ENCODE results near the gene FBXL13.
"Not testable (repeated sequence)": the region's sequence is repeated elsewhere in the genome, so short reads cannot be mapped to it uniquely, and the experiment has no call there.

Gene FBXL13

DNA sequence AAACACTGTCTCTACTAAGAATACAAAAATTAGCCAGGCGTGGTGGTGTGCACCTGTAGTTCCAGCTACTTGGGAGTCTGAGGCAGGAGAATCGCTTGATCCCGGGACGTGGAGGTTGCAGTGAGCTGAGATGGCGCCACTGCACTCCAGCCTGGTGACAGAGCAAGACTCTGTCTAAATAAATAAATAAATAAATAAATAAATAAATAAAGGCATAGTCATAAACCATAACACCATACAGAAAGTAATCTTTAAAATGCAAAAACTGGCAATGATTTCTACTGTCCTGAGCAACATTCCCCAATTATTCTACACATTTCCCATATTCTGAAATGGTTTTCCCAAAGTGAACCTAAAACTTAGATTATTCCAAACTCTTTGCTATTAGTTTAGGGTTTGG lies 79.0 kb downstream of the FBXL13 start:
- not testable (repeated sequence) for H3K4me1 ChIP-seq (ENCODE audit: control insufficient read depth, insufficient read depth, low read length); H3K27ac ChIP-seq (ENCODE audit: low read length); H3K36me3 ChIP-seq (ENCODE audit: control insufficient read depth in 2 of 2, insufficient read depth in 2 of 2, low read length in 2 of 2)

DNA sequence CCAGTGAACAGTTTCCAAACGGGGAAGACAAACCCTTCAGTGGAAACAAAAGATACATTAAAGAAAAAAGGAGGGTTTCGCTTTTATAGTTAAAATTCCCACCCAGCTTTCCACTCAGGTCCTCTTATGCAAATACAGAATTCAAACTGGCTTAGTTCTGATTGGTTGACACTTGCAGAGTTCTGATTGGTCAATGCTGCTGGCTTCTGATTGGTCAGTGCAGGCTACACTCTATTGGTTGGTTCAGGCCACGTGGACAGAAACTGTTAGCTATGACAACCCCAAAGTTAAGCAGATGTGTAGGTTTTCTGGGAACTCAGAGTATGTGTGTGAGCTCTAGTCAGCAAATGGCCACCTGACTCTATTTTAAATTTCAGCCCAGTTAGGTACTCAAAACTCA lies 80.0 kb downstream of the FBXL13 start:
- Histone ChIP-seq H3K27me3 (ENCODE audit: control insufficient read depth in 1 of 2, insufficient read depth in 2 of 2, low read length in 2 of 2) (no peaks in the 10 kb centered on the region), H3K4me1 (ENCODE audit: control insufficient read depth, insufficient read depth, low read length) (no peaks in the 10 kb centered on the region), H3K9me3 (ENCODE audit: control insufficient read depth in 2 of 2, low read length in 2 of 2) (no peaks in the 10 kb centered on the region), H3K4me3 (ENCODE audit: low read length in 2 of 2) (no peak overlapping the region), H3K36me3 (ENCODE audit: control insufficient read depth in 2 of 2, insufficient read depth in 2 of 2, low read length in 2 of 2) (no peaks in the 10 kb centered on the region), H3K27ac (ENCODE audit: low read length) (no peak overlapping the region), H3K9ac (ENCODE audit: low read length in 2 of 2) (no peak overlapping the region)

More for the DNA sequence above, 79.0 kb downstream of the FBXL13 start:
- H3K9ac ChIP-seq (ENCODE audit: low read length in 2 of 2); H3K27me3 ChIP-seq (ENCODE audit: control insufficient read depth in 1 of 2, insufficient read depth in 2 of 2, low read length in 2 of 2); H3K4me3 ChIP-seq (ENCODE audit: low read length in 2 of 2); H3K9me3 ChIP-seq (ENCODE audit: control insufficient read depth in 2 of 2, low read length in 2 of 2): not testable (repeated sequence)

GRCh38 chr7:102993718-102994029 lies 80.9 kb downstream of the FBXL13 start:
- Histone ChIP-seq H3K27me3 (ENCODE audit: control insufficient read depth in 1 of 2, insufficient read depth in 2 of 2, low read length in 2 of 2) (no peaks in the 10 kb centered on the region), H3K27ac (ENCODE audit: low read length) (no peak overlapping the region), H3K9ac (ENCODE audit: low read length in 2 of 2) (no peak overlapping the region), H3K4me1 (ENCODE audit: control insufficient read depth, insufficient read depth, low read length) (no peaks in the 10 kb centered on the region), H3K9me3 (ENCODE audit: control insufficient read depth in 2 of 2, low read length in 2 of 2) (no peaks in the 10 kb centered on the region), H3K36me3 (ENCODE audit: control insufficient read depth in 2 of 2, insufficient read depth in 2 of 2, low read length in 2 of 2) (no peaks in the 10 kb centered on the region), H3K4me3 (ENCODE audit: low read length in 2 of 2) (no peak overlapping the region)

- no peak overlapping the region for H3K4me3 ChIP-seq (ENCODE audit: low read length in 2 of 2)
- H3K9ac ChIP-seq (ENCODE audit: low read length in 2 of 2), result no peak overlapping the region
- H3K36me3 ChIP-seq (ENCODE audit: control insufficient read depth in 2 of 2, insufficient read depth in 2 of 2, low read length in 2 of 2), result no peaks in the 10 kb centered on the region
- H3K4me1 ChIP-seq (ENCODE audit: control insufficient read depth, insufficient read depth, low read length), result no peaks in the 10 kb centered on the region
- no peaks in the 10 kb centered on the region for H3K27me3 ChIP-seq (ENCODE audit: control insufficient read depth in 1 of 2, insufficient read depth in 2 of 2, low read length in 2 of 2)
- no peak overlapping the region for H3K27ac ChIP-seq (ENCODE audit: low read length)
- no peaks in the 10 kb centered on the region for H3K9me3 ChIP-seq (ENCODE audit: control insufficient read depth in 2 of 2, low read length in 2 of 2)
Measured at GRCh38 chr7:102992938-102993717, 81.5 kb downstream of the FBXL13 start.

DNA sequence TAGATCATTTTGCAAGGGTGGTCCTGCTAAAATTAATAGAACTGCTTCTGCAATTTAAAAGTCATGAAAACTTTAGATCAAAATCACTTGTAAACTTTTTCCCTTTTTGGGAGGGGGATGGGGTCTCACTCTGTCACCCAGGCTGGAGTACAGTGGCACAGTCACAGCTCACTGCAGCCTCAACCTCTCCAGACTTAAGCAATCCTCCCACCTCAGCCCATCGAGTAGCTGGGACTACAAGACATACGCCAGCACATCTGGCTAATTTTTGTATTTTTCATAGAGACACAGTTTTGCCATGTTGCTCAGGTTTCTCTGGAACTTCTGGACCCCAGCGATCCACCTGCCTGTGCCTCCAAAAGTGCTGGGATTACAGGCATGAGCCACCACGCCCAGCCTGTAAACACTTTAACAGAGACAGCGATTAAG lies 82.1 kb downstream of the FBXL13 start:
- Histone ChIP-seq H3K36me3 (ENCODE audit: control insufficient read depth in 2 of 2, insufficient read depth in 2 of 2, low read length in 2 of 2) (no peaks in the 10 kb centered on the region), H3K9ac (ENCODE audit: low read length in 2 of 2) (no peak overlapping the region), H3K4me3 (ENCODE audit: low read length in 2 of 2) (no peak overlapping the region), H3K4me1 (ENCODE audit: control insufficient read depth, insufficient read depth, low read length) (no peaks in the 10 kb centered on the region), H3K27ac (ENCODE audit: low read length) (no peak overlapping the region), H3K9me3 (ENCODE audit: control insufficient read depth in 2 of 2, low read length in 2 of 2) (no peaks in the 10 kb centered on the region), H3K27me3 (ENCODE audit: control insufficient read depth in 1 of 2, insufficient read depth in 2 of 2, low read length in 2 of 2) (no peaks in the 10 kb centered on the region)

DNA sequence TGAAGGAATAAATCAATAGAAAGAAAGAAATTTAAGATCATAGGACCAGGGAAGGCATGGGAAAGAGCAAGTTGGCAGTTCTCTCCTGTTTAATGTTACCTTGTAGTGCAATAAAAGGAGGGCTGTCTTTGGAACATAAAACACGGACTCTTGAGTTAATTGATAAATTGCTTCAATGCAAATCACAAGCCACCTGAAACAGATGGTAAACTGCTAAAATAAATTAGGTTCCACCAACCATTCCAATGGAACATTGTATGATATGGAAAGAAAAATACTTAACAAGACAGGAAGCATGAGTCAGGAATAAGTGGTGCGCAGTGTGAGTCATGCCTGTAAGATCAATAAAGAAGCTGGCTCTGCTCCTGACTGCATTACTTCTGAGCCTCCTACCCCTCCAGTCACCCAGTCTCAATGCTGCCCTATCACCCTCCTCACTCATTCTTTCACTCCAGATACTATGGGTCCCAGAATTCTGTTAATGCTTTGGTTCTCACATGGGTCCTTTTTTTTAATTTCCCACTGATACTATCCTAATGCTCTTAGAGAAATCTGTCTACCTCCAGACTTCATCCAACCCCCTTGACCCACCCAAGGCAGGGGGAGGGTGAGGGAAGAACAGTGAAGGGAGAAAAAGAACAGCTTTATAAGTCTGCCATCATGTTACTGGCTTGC lies 82.9 kb downstream of the FBXL13 start:
- Histone ChIP-seq H3K9ac (ENCODE audit: low read length in 2 of 2) (no peak overlapping the region), H3K36me3 (ENCODE audit: control insufficient read depth in 2 of 2, insufficient read depth in 2 of 2, low read length in 2 of 2) (no peaks in the 10 kb centered on the region), H3K4me3 (ENCODE audit: low read length in 2 of 2) (no peak overlapping the region), H3K9me3 (ENCODE audit: control insufficient read depth in 2 of 2, low read length in 2 of 2) (no peaks in the 10 kb centered on the region), H3K27ac (ENCODE audit: low read length) (no peak overlapping the region), H3K27me3 (ENCODE audit: control insufficient read depth in 1 of 2, insufficient read depth in 2 of 2, low read length in 2 of 2) (no peaks in the 10 kb centered on the region), H3K4me1 (ENCODE audit: control insufficient read depth, insufficient read depth, low read length) (no peaks in the 10 kb centered on the region)

GRCh38 chr7:102991077-102991539 lies 83.5 kb downstream of the FBXL13 start:
- Histone ChIP-seq H3K27ac (ENCODE audit: low read length) (no peak overlapping the region), H3K4me3 (ENCODE audit: low read length in 2 of 2) (no peak overlapping the region), H3K27me3 (ENCODE audit: control insufficient read depth in 1 of 2, insufficient read depth in 2 of 2, low read length in 2 of 2) (no peaks in the 10 kb centered on the region), H3K9ac (ENCODE audit: low read length in 2 of 2) (no peak overlapping the region), H3K9me3 (ENCODE audit: control insufficient read depth in 2 of 2, low read length in 2 of 2) (no peaks in the 10 kb centered on the region), H3K4me1 (ENCODE audit: control insufficient read depth, insufficient read depth, low read length) (no peaks in the 10 kb centered on the region), H3K36me3 (ENCODE audit: control insufficient read depth in 2 of 2, insufficient read depth in 2 of 2, low read length in 2 of 2) (no peaks in the 10 kb centered on the region)

DNA sequence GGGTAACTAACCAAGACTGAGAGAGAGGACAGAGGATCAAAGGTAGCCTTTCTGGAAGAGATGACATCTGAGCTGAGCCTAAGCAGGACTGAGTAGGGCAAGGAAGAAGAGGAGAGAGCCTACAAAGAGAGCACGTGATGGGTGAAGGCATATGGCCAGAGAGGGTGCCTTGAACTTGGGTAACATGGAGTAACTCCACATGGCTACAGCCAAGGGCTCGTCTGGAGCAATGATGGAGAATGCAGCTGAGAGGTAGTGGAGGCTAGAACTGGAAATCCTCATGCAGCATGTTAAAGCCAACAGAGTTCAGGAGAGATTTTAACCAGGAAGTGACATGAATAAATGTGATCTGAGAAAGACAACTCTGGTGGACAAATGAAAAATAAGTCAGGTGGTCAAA lies 84.0 kb downstream of the FBXL13 start:
- Histone ChIP-seq H3K9ac (ENCODE audit: low read length in 2 of 2) (no peak overlapping the region), H3K27me3 (ENCODE audit: control insufficient read depth in 1 of 2, insufficient read depth in 2 of 2, low read length in 2 of 2) (no peaks in the 10 kb centered on the region), H3K36me3 (ENCODE audit: control insufficient read depth in 2 of 2, insufficient read depth in 2 of 2, low read length in 2 of 2) (no peaks in the 10 kb centered on the region), H3K9me3 (ENCODE audit: control insufficient read depth in 2 of 2, low read length in 2 of 2) (no peaks in the 10 kb centered on the region), H3K4me1 (ENCODE audit: control insufficient read depth, insufficient read depth, low read length) (no peaks in the 10 kb centered on the region), H3K27ac (ENCODE audit: low read length) (no peak overlapping the region), H3K4me3 (ENCODE audit: low read length in 2 of 2) (no peak overlapping the region)

GRCh38 chr7:102988631-102989560 lies 85.7 kb downstream of the FBXL13 start:
- no peaks in the 10 kb centered on the region for H3K9me3 ChIP-seq (ENCODE audit: control insufficient read depth in 2 of 2, low read length in 2 of 2)
- no peaks in the 10 kb centered on the region for H3K27me3 ChIP-seq (ENCODE audit: control insufficient read depth in 1 of 2, insufficient read depth in 2 of 2, low read length in 2 of 2)
- H3K36me3 ChIP-seq (ENCODE audit: control insufficient read depth in 2 of 2, insufficient read depth in 2 of 2, low read length in 2 of 2), result no peaks in the 10 kb centered on the region
- no peak overlapping the region for H3K9ac ChIP-seq (ENCODE audit: low read length in 2 of 2)
- no peak overlapping the region for H3K27ac ChIP-seq (ENCODE audit: low read length)
- H3K4me1 ChIP-seq (ENCODE audit: control insufficient read depth, insufficient read depth, low read length), result no peaks in the 10 kb centered on the region
- H3K4me3 ChIP-seq (ENCODE audit: low read length in 2 of 2), result no peak overlapping the region

GRCh38 chr7:102988088-102988487 lies 86.5 kb downstream of the FBXL13 start:
- no peaks in the 10 kb centered on the region for H3K4me1 ChIP-seq (ENCODE audit: control insufficient read depth, insufficient read depth, low read length)
- H3K9me3 ChIP-seq (ENCODE audit: control insufficient read depth in 2 of 2, low read length in 2 of 2), result no peaks in the 10 kb centered on the region
- no peaks in the 10 kb centered on the region for H3K27me3 ChIP-seq (ENCODE audit: control insufficient read depth in 1 of 2, insufficient read depth in 2 of 2, low read length in 2 of 2)
- H3K4me3 ChIP-seq (ENCODE audit: low read length in 2 of 2), result no peak overlapping the region
- no peak overlapping the region for H3K27ac ChIP-seq (ENCODE audit: low read length)
- H3K36me3 ChIP-seq (ENCODE audit: control insufficient read depth in 2 of 2, insufficient read depth in 2 of 2, low read length in 2 of 2), result no peaks in the 10 kb centered on the region
- H3K9ac ChIP-seq (ENCODE audit: low read length in 2 of 2), result no peak overlapping the region
